GM18873 (cell line): ENCODE measurements around the gene EIF2D.
"Not testable (repeated sequence)": the region's sequence is repeated elsewhere in the genome, so short reads cannot be mapped to it uniquely, and the experiment has no call there.

Experiments used
- ATAC-seq: cut with Tn5 transposase; IDR thresholded peaks from one replicate; pipeline ENCODE4 v1.9.1; 2021; ENCODE audit warnings: mild to moderate bottlenecking, moderate library complexity, moderate number of reproducible peaks; ENCODE audit not compliant: unreplicated experiment, low FRiP score

Gene EIF2D

GRCh38 chr1:206636671-206637070 is 24.4 kb upstream of the EIF2D start:
- no peak for ATAC-seq

GRCh38 chr1:206635978-206636345 is 23.7 kb upstream of the EIF2D start:
- ATAC-seq = no peak

- ATAC-seq = peak; percentile 73
These were observed 23.1 kb upstream of the EIF2D start, which contains the start of gene DYRK3 for GRCh38 chr1:206635080-206635977. TSS of gene DYRK3 (plus strand) at chr1:206635536. CDS start at chr1:206635704, 168 bp downstream.

GRCh38 chr1:206634365-206635079 is 22.3 kb upstream of the EIF2D start:
- ATAC-seq = no peak

- ATAC-seq = no peak
These were observed 21.4 kb upstream of the EIF2D start for GRCh38 chr1:206633708-206634121.

GRCh38 chr1:206631085-206631509 is 18.8 kb upstream of the EIF2D start:
- ATAC-seq = no peak

- no peak for ATAC-seq
These were observed 16.7 kb upstream of the EIF2D start for GRCh38 chr1:206628916-206629315.

GRCh38 chr1:206626396-206626795 is 14.1 kb upstream of the EIF2D start:
- ATAC-seq = not testable (repeated sequence)

- no peak for ATAC-seq
These were observed 2.9 kb downstream of the EIF2D start for GRCh38 chr1:206609229-206609991.

GRCh38 chr1:206608108-206608698 is 4.1 kb downstream of the EIF2D start:
- ATAC-seq = no peak

- no peak for ATAC-seq
These were observed 5.4 kb downstream of the EIF2D start for GRCh38 chr1:206606867-206607266.

GRCh38 chr1:206604861-206605260 is 7.4 kb downstream of the EIF2D start:
- no peak for ATAC-seq

GRCh38 chr1:206600527-206600926 is 11.7 kb downstream of the EIF2D start:
- no peak for ATAC-seq

GRCh38 chr1:206596319-206596666 is 16.0 kb downstream of the EIF2D start:
- no peak for ATAC-seq

GRCh38 chr1:206595581-206596318 is 16.5 kb downstream of the EIF2D start:
- no peak for ATAC-seq

- ATAC-seq = no peak
These were observed 18.8 kb downstream of the EIF2D start for GRCh38 chr1:206593351-206593925.

- no peak for ATAC-seq
These were observed 20.6 kb downstream of the EIF2D start for GRCh38 chr1:206591696-206592095.

GRCh38 chr1:206591226-206591625 is 21.0 kb downstream of the EIF2D start:
- no peak for ATAC-seq

GRCh38 chr1:206590025-206590758 is 22.1 kb downstream of the EIF2D start:
- ATAC-seq = peak; percentile 58
